ENCODE results near the gene HNF1A.
A peak's percentile ranks its signal among the peaks of the same experiment; 100 is the strongest.

Gene HNF1A

DNA sequence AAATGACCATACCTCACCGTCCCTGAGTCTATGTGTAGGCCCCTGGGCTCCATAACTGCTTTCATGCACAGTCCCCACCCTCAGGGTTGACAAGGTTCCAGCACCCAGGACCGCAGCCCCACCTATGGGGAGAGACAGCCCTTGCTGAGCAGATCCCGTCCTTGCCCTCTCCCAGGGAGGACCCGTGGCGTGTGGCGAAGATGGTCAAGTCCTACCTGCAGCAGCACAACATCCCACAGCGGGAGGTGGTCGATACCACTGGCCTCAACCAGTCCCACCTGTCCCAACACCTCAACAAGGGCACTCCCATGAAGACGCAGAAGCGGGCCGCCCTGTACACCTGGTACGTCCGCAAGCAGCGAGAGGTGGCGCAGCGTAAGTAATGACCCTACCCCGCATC lies 10.3 kb downstream of the HNF1A start:
- DNase-seq (ENCODE audit: low read depth) = no peak

DNA sequence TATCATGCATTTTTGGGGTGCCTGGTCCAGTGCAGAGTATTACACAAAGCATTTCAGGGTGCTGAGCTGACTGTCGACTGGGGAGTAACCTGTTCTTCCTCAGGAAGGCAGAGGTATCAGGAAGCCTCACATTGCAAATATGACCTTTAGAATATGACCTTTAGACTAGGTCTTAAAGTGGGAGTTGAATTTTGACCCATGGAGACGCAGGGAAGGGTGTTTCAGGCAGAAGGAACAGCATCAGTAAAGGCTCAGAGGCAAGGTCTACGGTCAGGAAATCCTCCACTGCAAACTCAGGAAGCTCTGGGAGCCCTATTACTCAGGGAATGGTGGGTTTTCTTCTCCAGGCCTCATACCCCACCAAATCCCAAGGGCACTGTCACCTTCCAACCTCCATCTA lies 11.3 kb downstream of the HNF1A start:
- no peak for DNase-seq (ENCODE audit: low read depth)

DNA sequence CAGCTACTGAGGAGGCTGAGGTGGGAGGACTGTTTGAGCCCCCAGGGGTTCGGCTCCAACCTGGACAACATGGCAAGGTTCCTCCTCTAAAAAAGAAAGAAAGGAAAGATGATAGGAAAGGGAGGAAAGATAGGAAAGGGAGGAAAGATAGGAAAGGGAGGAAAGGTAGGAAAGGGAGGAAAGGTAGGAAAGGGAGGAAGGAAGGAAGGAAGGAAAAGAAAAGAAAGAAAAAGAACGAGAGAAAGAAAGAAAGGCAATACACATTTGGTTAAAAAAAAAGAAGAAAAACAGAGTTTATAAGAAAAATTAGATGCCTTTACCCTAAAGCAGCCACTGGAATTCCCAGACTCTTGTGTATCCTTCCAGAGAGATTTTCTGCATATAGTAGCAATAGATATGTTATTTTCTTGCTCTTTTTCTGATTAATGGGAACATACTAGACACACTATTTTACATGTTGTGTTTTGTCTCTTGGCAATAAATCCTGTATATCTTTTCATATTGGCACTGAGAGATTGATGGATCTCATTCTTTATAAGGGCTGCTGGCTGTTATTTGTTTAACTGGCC lies 12.2 kb downstream of the HNF1A start:
- DNase-seq (ENCODE audit: low read depth) = no peak

DNA sequence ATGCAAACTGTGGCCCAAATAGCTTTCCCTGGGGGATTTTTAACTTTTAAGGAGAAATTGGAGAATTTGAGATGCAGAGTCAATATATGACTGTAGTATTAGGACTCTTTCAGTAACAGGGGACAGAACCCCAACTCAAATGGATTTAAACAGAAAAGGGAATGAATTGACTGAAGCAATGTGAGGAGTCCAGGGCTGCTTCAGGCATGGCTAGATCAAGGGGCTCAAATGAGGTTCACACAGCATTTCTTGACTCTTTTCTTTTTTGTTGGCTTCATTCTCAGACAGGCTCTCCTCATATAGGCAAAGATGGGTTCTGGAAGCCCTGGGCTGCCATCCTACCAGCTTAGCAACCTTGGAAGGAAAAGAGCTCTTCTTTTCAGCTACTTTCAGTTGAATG lies 13.6 kb downstream of the HNF1A start:
- DNase-seq (ENCODE audit: low read depth) = no peak

DNA sequence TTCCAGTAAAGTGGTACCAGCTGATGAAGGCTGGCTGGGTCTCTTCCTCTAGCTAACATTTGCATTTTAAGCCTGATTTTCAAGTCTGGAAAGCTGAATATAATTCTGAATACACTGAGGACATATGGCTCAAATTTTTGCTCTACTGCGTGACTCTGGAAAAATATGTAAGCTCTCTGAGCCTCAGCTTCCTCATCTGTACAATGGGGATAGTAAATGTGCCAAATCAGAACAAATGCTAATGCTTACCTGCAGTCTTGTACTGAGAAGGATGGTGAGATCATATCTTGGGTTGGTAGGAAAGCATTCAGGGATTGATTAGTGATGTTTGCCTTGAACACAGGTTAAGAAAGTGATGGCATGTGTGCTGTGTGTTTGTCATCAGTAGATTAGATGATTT lies 14.6 kb downstream of the HNF1A start:
- DNase-seq (ENCODE audit: low read depth) = no peak

DNA sequence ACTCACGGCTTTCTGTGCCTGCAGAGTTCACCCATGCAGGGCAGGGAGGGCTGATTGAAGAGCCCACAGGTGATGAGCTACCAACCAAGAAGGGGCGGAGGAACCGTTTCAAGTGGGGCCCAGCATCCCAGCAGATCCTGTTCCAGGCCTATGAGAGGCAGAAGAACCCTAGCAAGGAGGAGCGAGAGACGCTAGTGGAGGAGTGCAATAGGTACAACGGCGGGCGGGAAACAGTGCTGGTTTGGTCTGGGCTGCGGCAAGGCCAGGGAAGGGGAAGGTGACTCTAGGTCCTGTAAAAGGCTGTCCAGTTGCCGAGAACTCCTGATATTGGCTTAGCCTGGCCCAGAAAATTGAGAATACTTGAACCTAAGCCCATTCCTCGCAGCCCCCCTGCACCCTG lies 15.2 kb downstream of the HNF1A start:
- no peak for DNase-seq (ENCODE audit: low read depth)

DNA sequence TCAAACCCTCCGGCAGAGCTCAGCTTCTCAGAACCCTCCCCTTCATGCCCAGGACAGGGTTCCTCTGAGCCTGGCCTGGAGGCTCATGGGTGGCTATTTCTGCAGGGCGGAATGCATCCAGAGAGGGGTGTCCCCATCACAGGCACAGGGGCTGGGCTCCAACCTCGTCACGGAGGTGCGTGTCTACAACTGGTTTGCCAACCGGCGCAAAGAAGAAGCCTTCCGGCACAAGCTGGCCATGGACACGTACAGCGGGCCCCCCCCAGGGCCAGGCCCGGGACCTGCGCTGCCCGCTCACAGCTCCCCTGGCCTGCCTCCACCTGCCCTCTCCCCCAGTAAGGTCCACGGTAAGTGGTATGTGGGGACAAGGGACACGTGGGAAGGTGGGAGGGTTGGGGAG lies 15.7 kb downstream of the HNF1A start:
- DNase-seq (ENCODE audit: low read depth) = no peak

DNA sequence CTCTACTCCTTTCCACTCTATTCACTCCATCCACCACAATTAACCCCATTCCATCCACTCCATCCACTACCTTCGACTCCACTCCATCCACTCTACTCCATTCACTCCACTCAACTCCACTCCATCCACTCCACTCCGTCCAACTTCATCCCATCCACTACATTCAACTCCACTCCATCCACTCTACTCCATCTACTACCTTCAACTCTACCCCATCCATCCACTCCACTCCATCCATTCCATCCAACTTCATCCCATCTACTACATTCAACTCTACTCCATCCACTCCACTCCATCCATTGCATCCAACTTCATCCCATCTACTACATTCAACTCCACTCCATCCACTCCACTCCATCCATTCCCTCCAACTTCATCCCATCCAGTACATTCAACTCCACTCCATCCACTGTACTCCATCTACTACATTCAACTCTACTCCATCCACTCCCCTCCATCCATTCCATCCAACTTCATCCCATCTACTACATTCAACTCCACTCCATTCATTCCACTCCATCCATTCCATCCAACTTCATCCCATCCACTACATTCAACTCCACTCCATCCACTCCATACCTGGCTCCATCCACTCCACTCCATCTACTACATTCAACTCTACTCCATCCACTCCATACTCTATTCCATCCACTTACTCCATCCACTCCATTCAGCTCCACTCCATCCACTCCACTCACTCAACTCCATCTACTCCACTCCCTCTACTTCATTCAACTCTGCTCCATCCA lies 16.4 kb downstream of the HNF1A start:
- no peak for DNase-seq (ENCODE audit: low read depth)

DNA sequence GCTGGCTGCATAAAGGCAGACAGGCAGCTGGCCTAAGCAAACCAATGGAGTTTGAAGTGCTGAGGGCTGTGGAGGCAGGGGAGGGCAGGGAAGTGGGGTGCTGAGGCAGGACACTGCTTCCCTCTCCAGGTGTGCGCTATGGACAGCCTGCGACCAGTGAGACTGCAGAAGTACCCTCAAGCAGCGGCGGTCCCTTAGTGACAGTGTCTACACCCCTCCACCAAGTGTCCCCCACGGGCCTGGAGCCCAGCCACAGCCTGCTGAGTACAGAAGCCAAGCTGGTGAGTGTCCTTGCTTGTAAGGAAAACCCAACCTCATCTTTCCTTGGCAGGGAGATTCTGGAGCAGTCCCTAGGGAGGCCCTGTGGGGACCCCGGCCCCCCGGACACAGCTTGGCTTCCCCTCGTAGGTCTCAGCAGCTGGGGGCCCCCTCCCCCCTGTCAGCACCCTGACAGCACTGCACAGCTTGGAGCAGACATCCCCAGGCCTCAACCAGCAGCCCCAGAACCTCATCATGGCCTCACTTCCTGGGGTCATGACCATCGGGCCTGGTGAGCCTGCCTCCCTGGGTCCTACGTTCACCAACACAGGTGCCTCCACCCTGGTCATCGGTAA lies 17.9 kb downstream of the HNF1A start:
- DNase-seq (ENCODE audit: low read depth) = no peak

DNA sequence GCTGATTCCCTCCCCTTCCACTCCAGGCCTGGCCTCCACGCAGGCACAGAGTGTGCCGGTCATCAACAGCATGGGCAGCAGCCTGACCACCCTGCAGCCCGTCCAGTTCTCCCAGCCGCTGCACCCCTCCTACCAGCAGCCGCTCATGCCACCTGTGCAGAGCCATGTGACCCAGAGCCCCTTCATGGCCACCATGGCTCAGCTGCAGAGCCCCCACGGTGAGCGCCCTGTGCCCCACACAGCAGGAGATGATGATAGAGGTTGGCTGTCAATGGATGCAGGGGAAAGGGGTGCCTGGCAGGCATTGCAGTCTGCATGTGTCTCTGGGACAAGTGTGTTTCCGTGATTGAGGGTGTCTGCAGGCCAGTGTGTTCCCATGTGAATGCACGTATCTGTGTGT lies 19.1 kb downstream of the HNF1A start:
- DNase-seq (ENCODE audit: low read depth) = no peak

DNA sequence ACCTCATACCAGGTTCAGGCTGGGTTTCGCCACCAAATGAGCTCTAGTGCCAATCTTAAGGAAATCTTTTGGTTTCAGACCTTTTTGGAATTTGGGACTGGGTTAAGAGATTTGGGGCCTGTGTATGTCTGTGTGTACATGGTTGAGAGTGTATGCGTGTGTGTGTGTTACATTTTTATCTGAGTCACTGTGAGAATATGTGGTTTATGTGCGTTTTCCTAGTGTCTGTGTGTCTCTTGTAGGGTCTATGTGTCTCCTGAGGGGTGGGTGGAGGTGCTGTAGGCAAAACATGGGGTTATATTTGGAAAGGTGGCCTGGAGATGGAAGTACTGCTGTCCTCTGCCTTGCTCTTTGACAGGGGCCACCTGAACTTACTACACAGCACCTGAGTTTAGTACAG lies 20.1 kb downstream of the HNF1A start:
- DNase-seq (ENCODE audit: low read depth) = no peak

DNA sequence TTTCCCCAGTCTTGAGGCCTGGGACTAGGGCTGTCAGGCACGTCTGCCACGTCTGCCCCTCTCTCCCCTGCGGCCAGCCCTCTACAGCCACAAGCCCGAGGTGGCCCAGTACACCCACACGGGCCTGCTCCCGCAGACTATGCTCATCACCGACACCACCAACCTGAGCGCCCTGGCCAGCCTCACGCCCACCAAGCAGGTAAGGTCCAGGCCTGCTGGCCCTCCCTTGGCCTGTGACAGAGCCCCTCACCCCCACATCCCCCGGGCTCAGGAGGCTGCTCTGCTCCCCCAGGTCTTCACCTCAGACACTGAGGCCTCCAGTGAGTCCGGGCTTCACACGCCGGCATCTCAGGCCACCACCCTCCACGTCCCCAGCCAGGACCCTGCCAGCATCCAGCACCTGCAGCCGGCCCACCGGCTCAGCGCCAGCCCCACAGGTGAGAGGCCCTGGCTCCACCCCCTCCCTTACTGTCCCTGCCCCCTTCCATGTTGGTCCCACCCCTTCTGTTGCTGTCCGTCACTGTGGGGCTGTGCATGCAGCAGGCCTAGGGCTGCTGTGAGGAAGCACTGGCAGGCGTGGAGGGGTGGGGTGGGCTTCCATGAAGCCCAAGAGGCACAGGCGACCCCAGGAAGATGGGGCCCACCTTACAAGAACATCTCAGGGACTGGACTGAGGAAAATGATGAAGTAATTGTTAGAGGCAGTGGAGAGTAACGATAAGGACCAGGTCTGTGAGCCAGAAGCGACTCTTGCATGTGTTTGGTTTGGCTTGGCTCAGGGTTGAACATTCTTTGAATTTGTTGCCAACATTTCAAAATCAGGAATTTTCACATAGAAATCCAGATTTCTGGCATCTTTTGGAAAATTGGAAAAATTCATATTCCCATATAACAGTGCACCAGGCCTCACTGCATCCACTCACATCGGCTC lies 21.1 kb downstream of the HNF1A start:
- DNase-seq (ENCODE audit: low read depth) = no peak

DNA sequence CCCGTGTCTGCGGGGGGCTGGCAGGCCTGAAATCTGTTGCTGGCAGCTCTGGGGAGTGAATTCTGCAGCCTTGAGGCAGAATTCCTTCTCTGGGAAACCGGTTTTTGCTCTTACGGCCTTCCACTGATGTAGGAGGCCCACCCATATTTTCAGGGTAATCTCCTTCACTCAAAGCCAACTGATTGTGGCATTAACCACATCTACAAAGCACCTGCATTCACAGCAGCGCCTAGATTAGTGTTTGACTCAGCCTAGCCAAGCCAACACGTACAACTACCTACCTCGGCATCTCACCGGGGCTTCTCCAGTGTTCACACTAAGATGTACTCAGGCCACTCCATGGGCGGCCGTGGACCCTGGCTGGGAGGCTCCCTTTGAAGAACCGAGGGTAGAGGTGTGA lies 22.2 kb downstream of the HNF1A start:
- no peak for DNase-seq (ENCODE audit: low read depth)

DNA sequence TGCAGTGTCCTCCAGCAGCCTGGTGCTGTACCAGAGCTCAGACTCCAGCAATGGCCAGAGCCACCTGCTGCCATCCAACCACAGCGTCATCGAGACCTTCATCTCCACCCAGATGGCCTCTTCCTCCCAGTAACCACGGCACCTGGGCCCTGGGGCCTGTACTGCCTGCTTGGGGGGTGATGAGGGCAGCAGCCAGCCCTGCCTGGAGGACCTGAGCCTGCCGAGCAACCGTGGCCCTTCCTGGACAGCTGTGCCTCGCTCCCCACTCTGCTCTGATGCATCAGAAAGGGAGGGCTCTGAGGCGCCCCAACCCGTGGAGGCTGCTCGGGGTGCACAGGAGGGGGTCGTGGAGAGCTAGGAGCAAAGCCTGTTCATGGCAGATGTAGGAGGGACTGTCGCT lies 22.7 kb downstream of the HNF1A start:
- DNase-seq (ENCODE audit: low read depth) = no peak

DNA sequence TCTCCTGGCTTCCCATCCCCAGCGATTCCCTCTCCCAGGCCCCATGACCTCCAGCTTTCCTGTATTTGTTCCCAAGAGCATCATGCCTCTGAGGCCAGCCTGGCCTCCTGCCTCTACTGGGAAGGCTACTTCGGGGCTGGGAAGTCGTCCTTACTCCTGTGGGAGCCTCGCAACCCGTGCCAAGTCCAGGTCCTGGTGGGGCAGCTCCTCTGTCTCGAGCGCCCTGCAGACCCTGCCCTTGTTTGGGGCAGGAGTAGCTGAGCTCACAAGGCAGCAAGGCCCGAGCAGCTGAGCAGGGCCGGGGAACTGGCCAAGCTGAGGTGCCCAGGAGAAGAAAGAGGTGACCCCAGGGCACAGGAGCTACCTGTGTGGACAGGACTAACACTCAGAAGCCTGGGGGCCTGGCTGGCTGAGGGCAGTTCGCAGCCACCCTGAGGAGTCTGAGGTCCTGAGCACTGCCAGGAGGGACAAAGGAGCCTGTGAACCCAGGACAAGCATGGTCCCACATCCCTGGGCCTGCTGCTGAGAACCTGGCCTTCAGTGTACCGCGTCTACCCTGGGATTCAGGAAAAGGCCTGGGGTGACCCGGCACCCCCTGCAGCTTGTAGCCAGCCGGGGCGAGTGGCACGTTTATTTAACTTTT lies 23.6 kb downstream of the HNF1A start:
- no peak for DNase-seq (ENCODE audit: low read depth)

DNA sequence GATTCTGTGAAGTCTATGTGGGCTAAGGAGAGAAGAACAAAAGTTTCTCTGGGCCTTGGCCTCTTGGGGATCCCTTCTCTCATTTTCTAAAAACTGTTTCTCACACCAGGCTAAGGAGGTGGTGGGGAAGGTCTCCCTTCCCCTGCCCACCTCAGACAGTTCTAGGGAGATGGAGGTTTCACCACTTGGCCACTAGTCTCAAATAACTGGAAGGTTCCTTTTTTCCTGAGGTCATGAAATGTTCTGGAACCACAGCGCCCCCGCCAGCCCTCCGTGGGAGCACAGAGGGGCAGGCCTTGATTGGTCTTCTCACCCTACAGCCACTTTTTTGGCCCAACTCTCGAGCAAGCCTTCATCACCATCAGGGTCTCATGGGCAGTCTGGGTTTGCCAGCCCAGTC lies 25.3 kb downstream of the HNF1A start:
- DNase-seq (ENCODE audit: low read depth) = no peak

DNA sequence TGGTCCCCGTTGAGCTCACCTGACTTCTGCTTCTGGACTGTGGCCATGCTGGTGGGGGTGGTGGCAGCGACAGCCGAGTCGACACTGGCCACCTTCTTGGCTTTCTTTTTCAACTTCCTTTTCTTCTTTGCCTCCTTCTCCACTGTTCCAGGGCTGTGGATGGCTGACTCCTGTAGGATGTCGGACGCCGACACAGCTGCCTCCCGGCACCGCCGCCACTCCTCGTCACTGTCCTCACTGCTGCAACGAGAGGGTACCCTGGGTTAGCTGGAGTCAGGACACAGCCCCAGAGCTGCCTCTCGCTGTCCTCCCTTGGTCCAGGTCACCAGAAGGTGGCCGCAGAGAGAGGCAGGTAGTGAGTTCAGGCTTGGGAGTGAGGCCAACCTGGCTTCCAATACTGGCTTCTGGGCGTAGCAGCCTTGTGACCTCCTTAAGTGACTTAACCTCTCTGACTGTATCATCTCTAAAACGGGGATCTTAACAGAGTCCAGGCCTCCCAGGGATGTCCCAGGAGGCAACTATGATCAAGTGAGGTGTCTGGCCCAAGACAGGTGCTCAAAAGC lies 26.0 kb downstream of the HNF1A start:
- no peak for DNase-seq (ENCODE audit: low read depth)

DNA sequence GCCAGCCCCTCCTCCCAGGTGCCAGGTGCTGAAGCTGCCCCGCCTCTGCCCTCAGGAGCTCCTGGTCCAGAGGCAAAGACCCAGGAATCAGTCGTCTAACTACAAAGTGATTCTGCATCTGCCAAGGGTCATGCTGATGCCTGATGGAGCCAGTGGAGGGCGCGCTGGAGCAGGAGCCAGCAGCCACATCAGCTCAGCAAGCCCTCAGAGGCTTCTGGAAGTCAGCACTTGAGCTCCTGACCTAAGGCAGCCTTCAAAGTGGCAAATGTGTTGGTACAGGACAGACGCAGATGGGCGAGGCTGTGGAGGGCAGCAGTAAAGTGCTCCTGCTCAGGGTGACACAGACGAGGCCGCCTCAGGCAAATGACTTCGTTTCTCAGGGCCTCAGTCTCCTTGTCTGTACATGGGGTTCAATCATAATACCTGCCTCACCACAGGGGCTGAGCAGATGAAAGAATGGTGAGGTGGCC lies 27.0 kb downstream of the HNF1A start:
- peak; percentile 11 for DNase-seq (ENCODE audit: low read depth)

DNA sequence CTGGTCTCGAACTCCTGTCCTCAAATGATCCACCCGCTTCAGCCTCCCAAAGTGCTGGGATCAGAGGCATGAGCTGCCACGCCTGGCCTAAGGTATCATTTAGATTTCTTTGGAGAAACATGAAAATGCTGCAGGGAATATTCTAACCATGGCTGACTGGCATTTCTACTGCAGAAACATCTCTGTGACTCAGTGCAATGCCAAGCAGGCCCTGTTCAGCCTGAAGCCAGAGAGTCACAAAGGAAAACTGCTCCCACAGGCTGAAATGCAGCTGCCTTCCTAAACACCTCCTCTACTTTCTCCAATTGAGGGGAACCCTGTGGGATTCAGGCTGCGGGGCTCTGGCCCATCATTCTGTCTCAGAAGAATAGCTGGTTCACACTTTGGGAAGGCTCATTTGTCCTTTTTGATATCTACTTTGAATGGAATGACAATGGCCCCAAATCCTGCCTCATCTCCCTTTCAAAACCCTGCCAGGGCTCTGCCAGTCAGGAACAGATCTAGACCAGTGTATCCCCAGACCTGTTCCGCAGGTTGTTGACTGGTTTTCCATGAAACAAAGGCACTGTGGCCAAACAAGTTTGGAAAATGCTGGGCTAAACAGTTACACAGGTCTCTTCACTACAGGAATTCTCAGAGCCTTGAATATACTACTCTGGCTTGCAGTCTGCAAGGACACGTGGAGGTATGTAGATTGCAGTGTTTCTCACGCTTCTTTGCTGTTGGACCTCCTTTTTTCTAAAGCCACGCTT lies 30.2 kb downstream of the HNF1A start:
- no peak for DNase-seq (ENCODE audit: low read depth)

DNA sequence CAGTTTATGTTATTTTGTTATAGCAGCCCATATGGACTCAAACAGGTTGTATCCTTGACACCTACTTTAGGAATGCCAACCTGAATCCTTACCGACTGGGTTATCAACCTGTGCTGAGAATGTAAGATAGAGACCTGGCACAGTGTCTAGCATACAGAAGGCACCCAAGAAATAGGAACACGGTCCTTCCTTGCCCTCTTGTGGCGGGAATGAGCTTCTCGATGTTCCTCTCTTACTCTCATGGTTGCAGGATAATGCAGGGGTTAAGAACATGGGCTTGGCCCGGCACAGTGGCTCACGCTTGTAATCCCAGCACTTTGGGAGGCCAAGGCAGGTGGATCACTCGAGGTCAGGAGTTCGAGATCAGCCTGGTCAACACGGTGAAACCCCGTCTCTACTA lies 31.4 kb downstream of the HNF1A start:
- DNase-seq (ENCODE audit: low read depth) = peak; percentile 16

DNA sequence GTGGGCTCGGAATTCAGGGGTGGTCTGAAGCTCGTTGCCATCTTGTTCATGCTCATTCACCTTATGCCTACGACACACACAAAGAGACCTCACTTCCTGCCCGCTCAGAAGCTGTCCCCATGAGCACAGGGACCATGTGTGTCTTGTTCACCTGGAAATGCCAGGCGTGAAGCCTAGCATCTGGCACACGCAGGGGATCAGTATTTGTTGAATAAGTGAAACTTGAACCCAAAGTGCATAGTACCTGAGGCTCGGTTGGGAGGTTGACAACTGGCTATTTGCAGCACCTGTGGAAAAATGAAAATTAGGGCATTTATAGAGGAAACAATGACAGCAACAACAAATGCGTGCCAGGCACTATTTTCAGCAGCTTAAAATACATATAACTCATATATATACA lies 32.5 kb downstream of the HNF1A start:
- no peak for DNase-seq (ENCODE audit: low read depth)

Measured in stromal cell of bone marrow (primary cell).